Stimulated activated CD8-positive, alpha-beta memory T cell treated with anti-CD3 and anti-CD28 coated beads, Interleukin-12 subunit alpha, Interleukin-12 subunit beta, amount 100 ng/mL, for 1 hour (primary cell): Measurements from ENCODE around the gene SSBP2.
A peak's percentile ranks its signal among the peaks of the same experiment; 100 is the strongest.
"Not testable (repeated sequence)": the region's sequence is repeated elsewhere in the genome, so short reads cannot be mapped to it uniquely, and the experiment has no call there.

Experiments
- DNase-seq: peaks from one replicate; pipeline ENCODE4 v3.0.0-alpha.2; 2020; ENCODE audit warnings: low read depth

SSBP2 gene

DNA sequence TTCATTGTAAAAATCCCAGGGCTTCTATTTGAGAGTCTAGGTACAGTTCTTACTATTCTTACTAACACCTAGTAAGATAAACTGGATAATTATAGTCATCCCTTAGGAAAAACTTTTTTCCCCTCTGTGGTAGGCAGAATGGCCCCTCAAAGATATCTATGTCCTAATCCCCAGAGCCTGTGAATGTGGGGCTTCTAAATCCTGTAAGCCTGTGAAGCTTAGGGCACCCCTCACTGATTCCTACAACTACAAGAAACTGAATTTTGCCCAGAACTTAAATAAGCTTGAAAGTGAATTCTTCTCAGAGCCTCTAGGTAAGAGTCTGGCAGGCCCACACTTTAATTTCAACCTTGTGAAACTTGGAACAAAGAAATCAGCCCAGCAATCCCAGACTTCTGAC, 226.9 kb downstream of the SSBP2 start:
- DNase-seq, result no peak

DNA sequence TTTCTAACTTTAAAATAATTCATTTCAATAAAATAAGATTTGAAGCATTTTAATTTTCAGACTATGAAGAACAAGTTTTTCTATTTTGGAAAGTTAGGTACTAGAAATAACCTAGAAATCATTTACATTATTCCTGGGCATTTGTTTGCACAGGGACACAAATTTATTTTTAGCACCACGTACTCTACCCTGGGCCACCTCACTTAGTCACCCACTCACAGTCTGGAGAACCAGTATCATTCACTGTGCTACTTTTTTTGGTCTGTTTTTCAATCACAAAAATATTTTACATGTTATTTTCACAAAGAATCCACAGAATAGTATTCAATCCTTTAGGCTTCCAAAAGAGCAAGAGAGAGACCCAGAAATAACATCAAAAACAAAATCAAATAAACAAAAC, 228.3 kb downstream of the SSBP2 start:
- no peak for DNase-seq

- no peak for DNase-seq
Measured at GRCh38 chr5:81520769-81521168, 230.1 kb downstream of the SSBP2 start.

DNA sequence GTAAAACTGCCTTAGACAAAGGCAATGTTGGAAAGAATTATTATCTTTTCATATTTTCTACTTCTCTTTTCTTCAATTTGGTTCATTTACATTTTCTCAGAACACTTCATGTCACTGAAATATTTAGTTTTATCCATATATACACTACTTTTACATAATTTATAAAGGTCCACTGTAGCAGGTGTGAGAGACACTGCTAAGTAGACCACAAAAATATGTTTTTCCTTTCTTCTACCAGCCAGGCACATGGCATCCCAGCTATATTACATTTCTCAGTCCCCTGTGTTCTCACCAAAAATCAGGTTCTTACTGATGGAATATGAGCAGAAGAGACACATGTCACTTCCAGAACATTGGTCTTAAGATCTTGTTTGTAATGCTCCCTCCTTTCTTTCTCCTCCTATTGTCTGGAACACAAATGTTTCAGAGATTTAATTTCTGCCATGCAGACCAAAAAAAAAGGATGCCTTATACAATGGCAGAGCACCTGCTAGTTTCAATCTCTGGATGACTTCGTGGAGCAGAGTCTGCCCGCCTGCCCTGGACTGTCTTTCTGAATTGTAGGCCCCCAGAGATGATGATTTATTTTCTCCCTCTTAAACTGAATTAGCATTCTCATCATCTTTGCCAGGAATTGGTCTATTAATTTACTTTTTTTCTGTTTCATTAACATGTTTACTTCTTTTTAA, 231.5 kb downstream of the SSBP2 start:
- DNase-seq, result no peak

DNA sequence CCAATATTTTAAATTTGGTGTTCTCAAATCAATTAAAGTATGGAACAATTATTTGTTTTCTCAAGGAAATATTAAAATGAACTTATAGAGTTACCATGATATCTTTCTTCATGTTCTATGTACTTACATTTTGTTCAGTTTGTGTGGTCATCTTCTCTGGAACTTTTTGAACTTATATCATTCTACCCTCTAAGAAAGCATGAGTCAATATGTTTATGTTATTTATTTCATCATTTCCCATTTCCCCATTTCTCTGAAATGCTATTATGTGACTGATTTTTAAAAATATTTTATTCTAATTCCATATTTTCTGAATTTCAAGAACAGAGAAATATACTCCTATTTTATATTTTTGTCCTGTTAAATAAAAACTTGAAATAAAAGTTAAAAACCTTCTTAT, 233.4 kb downstream of the SSBP2 start:
- DNase-seq, result no peak

DNA sequence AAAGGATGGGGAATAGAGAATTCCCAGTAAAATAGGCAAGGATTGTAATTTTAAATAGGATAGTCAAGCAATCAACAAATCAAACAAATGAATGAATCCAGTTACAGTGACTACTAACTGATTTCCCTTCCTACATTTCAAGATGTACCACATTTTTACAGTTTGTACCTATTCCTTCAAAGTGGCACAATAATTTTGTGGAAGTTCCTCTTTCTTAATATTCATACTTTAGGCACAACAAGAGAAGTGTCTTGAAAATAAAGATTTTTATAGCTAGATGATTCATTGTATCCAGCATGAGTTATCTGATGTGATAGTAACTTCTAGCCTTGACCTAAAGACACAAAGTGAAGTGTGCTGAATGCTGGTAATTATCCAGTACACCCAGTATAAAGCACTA, 234.8 kb downstream of the SSBP2 start:
- no peak for DNase-seq

GRCh38 chr5:81513982-81514381, 236.9 kb downstream of the SSBP2 start:
- DNase-seq, result no peak

DNA sequence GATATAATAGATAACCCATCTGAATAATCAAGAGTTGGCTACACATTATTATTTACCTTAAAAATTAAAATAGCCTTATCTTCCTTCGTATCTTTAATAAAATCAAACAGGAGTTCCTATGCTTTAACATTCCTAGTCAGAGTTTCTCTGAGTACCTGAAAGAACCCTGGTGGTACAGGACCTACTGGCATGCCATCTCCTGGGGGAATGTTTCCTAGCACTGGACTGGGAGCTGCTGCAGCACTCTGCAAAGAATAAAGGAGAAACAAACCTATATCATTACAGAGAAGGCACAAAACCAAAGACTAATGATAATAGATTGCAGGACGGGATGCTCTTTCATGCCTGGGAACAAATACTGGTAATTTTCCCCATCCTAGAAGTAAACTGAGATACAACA, 237.4 kb downstream of the SSBP2 start:
- no peak for DNase-seq

DNA sequence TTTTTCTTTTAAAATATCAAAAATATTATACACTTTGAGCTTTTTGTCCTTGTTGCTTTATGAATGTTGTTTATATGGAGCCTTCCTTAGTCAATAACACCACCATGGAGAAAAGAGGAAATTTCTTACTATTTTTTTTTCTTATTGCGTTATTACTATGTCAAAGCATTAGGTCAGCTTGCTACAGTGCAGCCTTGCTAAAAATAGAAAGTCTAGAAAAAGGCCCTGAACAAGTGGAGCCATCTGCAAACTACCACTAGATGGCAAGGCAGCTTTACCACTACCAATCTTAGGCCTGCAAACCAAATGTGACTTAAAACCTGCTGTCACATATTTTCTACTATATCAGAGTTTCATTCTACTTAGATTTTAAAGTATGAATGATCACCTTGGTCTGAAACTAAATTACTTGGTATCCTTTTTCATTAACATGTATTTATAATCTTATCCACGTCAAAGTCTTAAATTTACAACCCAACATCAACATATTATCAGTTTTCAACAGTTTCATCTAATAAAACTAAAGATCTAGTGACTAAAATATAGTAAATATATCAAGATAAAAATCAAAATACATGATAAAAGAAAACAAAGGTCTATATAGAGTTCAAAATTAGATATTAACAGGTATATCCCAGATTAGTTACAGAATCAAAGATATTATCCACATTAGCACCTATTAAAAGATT, 243.9 kb downstream of the SSBP2 start:
- DNase-seq, result peak; percentile 1

DNA sequence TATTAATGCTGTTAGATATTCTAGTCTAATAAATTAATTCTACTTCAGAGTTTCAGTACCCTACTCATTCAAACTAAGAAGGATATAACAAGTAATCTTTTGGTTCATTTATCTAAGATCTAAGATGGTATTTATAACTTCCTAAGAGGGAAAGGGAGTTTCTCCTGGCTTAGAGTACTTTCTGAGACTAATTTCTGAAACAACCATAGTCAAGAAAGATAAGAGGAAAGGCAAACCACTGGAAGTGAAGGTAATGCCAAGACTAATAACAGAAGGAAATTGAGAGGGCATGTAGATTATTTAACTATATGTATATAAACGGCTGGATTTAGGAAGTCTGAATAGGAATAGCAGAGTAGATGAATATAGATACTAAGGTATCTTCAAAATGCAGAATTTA, 244.5 kb downstream of the SSBP2 start:
- no peak for DNase-seq

DNA sequence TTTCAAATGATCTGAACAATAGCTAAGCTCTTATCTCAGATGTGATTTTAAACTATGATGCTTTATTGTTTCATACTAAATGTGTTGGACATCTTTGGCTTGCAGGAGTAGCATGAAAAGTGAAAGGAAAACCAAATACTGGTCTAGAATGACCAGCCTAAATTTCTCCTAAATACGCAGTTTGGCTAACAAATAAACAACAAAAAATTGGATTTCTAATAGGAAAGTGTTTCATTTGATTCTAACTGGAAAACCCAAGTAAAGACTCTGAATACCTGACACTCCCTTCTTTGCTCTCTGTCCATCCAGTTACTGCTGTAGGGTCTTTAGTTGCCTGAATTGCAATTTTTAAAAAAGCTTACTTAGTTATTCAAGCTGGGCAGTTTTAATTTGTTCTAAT, 245.2 kb downstream of the SSBP2 start:
- DNase-seq, result no peak

DNA sequence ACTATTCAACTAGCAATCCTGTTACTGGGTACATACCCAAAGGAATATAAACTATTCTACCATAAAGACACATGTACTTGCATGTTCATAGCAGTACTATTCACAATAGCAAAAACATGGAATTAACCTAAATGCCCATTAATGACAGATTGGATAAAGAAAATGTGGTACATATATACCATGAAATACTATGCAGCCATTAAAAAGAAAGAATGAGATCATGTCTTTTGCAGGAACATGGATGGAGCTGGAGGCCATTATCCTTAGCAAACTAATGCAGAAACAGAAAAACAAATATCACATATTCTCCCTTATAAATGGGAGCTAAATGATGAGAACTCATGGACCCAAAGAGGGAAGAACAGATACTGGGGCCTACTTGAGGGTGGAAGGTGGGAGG, 247.3 kb downstream of the SSBP2 start:
- not testable (repeated sequence) for DNase-seq

DNA sequence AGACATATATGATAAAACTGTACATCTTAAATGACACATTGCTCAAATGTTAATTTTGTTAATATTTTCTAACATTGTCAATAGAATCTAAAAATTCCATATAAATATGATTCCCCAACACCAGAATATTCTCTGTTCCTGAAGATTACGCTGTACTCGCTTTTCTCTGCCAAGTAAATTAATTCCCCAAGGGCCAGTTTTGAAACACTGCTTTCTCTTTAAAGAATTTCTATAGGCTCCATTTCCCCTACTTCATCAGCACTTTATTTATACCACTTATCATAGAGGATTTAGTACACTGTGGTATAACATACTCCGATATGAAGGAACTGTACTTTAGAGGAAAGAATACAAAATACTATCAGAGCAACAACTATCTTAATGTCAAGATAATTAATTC, 255.6 kb downstream of the SSBP2 start:
- no peak for DNase-seq

DNA sequence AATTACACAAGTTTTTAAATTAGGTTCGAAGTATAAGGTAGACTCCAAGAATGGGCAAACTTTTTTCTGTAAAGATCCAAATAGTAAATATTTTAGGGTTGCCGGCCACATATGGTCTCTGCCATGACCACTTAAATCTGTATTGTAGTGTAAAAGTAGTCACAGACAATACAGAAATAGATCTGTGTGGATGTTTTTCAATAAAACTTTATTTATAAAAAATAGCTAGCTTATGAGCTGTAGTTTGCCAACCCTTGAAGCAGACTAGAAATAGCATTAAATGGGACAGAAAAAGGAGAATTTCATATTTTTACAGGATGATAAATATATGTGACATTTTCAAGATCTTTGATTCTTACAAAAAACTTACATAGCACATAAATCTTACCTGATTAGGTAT, 262.0 kb downstream of the SSBP2 start:
- DNase-seq, result no peak

GRCh38 chr5:81486711-81487110, 264.2 kb downstream of the SSBP2 start:
- no peak for DNase-seq

DNA sequence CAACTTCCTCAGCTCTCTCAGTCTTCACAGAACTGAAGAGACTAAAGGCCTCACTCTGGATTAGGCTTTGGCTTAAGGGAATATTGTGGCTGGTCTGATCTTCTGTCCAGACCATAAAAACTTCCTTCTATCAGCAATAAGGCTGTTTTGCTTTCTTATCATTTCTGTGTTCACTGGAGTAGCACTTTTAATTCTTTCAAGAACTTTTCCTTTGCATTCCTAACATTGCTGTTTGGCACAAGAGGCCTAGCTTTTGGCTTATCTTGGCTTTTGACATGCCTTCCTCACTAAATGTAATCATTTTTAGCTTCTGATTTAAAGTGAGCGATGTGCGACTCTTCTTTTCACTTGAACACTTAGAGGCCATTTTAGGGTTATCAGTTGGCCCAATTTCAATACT, 268.3 kb downstream of the SSBP2 start:
- DNase-seq, result no peak

- not testable (repeated sequence) for DNase-seq
Measured at GRCh38 chr5:81473395-81473794, 277.5 kb downstream of the SSBP2 start.

GRCh38 chr5:81469676-81470075, 281.2 kb downstream of the SSBP2 start:
- no peak for DNase-seq

GRCh38 chr5:81450940-81451339, 300.0 kb downstream of the SSBP2 start:
- no peak for DNase-seq

GRCh38 chr5:81435023-81435422, 315.9 kb downstream of the SSBP2 start:
- DNase-seq, result no peak

DNA sequence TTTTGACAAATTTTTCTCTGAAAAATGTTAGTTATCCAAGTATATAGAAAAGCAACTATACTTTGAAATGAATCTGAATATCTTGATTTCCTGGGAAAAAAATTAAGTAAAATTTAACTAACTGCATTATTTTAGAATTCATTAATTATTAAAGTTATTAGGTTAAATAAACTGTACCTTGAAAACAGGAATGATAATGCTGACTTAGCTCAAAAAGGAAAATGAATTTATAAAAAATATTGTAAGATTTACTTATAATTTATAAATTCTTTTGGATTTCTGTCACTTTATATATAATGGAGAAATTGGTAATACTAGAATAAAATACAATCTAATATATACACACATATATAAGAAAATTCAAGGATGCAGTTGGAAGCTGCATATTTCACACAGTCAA, 320.9 kb downstream of the SSBP2 start:
- no peak for DNase-seq

- no peak for DNase-seq
Measured at GRCh38 chr5:81429363-81429762, 321.5 kb downstream of the SSBP2 start.

- DNase-seq, result no peak
Measured at GRCh38 chr5:81428861-81429260, 322.0 kb downstream of the SSBP2 start.

DNA sequence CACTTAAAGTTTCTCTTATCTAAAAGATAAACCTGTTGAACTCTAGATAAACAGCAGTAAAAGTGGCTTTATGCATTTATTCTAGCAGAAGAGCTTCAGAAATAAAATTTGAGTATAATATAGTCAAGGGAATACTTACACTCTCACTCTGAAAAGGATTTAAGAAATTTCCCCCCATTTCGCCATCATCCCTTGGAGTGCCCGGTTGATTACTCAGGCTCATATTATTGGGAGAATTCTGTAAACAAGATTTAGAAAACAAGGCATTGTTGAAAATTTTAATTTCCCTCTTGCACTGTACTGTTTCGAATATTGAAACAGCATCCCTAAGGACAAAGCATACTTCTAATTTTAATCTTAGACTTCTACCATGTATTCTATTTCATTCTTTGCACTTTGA, 322.5 kb downstream of the SSBP2 start:
- no peak for DNase-seq
